ENCODE measurements around the gene ZEB2. TPM values are rescaled to one million over a fixed set of nuclear protein-coding genes. Genes with fewer than 3 reads are reported as not detected.

Gene ZEB2
- total RNA-seq, 1 donor from 2014 or later: 106 TPM

DNA sequence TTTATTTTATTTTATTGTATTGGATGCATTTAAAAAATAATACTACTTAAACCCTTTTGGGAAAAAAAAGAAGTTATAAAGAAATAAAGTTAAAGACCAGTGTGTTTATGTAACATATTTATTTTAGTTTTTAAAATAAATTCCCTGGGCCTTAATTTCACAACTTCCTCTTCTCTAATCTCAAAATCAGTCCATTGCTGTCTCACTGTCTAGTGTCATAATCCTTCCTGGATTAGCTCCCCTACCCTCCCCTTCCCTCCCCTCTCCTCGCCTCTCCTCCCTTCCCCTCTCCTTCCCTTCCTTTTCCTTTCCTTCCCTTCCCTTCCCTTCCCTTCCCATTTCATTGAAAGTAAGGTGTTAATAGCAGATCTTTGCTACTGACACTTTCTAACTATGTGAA is 40.3 kb upstream of the ZEB2 start:
- no peaks in the 10 kb centered on the region for H4K20me1 ChIP-seq (ENCODE audit: low read depth)
- Mint-ChIP-seq H3K4me3 (no peak overlapping the region), H3K9me3 (no peaks in the 10 kb centered on the region), H3K36me3 (no peaks in the 10 kb centered on the region), H3K27me3 (ENCODE audit: insufficient read depth, low read depth) (peaks cover 5% of the 10 kb centered on the region), H3K4me1 (peaks cover 3% of the 10 kb centered on the region), H3K27ac (no peak overlapping the region)
- H3F3A ChIP-seq (ENCODE audit: low read depth): no peaks in the 10 kb centered on the region
- H3K4me1 ChIP-seq: peaks cover 5% of the 10 kb centered on the region
- H3K9ac ChIP-seq: no peak overlapping the region
- no peak overlapping the region for H3K4me3 ChIP-seq
- TF ChIP-seq EZH2 (IDR thresholded peaks at IDR 0.05) (no peak), EZH2phosphoT487 (IDR thresholded peaks at IDR 0.05) (no peak)
- TF ChIP-seq, protein P1, sequence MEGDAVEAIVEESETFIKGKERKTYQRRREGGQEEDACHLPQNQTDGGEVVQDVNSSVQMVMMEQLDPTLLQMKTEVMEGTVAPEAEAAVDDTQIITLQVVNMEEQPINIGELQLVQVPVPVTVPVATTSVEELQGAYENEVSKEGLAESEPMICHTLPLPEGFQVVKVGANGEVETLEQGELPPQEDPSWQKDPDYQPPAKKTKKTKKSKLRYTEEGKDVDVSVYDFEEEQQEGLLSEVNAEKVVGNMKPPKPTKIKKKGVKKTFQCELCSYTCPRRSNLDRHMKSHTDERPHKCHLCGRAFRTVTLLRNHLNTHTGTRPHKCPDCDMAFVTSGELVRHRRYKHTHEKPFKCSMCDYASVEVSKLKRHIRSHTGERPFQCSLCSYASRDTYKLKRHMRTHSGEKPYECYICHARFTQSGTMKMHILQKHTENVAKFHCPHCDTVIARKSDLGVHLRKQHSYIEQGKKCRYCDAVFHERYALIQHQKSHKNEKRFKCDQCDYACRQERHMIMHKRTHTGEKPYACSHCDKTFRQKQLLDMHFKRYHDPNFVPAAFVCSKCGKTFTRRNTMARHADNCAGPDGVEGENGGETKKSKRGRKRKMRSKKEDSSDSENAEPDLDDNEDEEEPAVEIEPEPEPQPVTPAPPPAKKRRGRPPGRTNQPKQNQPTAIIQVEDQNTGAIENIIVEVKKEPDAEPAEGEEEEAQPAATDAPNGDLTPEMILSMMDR (IDR thresholded peaks at IDR 0.05): no peak
- no peaks in the 10 kb centered on the region for H3K79me2 ChIP-seq (ENCODE audit: low read depth)
- H3K27me3 ChIP-seq: no peaks in the 10 kb centered on the region
- no peaks in the 10 kb centered on the region for H3K9me3 ChIP-seq (ENCODE audit: low read depth)
- H2AFZ ChIP-seq (replicated peaks): no peak overlapping the region
- H3K27ac ChIP-seq: no peak overlapping the region
- DNase-seq (ENCODE audit: low spot score): no peak
- H3K36me3 ChIP-seq: no peaks in the 10 kb centered on the region
- H3K4me2 ChIP-seq: no peak overlapping the region

DNA sequence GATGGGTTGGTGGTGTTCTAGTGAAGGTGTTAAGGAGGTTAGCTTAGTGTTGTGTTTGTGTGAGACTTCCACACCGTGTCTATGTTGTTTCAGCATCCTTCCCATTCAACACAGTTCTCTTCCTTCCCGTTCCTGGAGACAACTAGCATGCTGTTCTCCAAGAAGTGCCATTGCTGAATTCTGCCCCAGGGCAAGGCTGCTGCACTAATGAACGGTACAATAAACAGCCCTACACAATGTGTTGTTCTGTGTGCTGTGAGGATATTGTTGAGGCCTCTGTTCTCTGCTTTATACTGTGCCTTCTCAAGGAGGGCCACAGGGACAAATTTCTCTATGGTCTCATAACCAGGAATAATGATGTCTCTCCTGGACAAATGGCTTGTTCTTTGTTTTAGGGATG is 39.8 kb upstream of the ZEB2 start:
- H3K4me2 ChIP-seq: no peak overlapping the region
- H3K9me3 ChIP-seq (ENCODE audit: low read depth): no peaks in the 10 kb centered on the region
- peaks cover 5% of the 10 kb centered on the region for H3K27me3 Mint-ChIP-seq (ENCODE audit: insufficient read depth, low read depth)
- no peaks in the 10 kb centered on the region for H3K36me3 Mint-ChIP-seq
- H4K20me1 ChIP-seq (ENCODE audit: low read depth): no peaks in the 10 kb centered on the region
- no peaks in the 10 kb centered on the region for H3K36me3 ChIP-seq
- no peak overlapping the region for H2AFZ ChIP-seq (replicated peaks)
- no peaks in the 10 kb centered on the region for H3K79me2 ChIP-seq (ENCODE audit: low read depth)
- H3K9ac ChIP-seq: no peak overlapping the region
- H3K27ac Mint-ChIP-seq: no peak overlapping the region
- H3K27ac ChIP-seq: no peak overlapping the region
- DNase-seq (ENCODE audit: low spot score): no peak
- H3K4me1 Mint-ChIP-seq: peaks cover 3% of the 10 kb centered on the region
- no peak for TF ChIP-seq EZH2phosphoT487 (IDR thresholded peaks at IDR 0.05)
- TF ChIP-seq, protein P1 (IDR thresholded peaks at IDR 0.05): no peak
- TF ChIP-seq EZH2 (IDR thresholded peaks at IDR 0.05): no peak
- H3F3A ChIP-seq (ENCODE audit: low read depth): no peaks in the 10 kb centered on the region
- H3K4me3 Mint-ChIP-seq: no peak overlapping the region
- H3K4me1 ChIP-seq: peaks cover 7% of the 10 kb centered on the region
- no peaks in the 10 kb centered on the region for H3K27me3 ChIP-seq
- H3K4me3 ChIP-seq: no peak overlapping the region
- H3K9me3 Mint-ChIP-seq: no peaks in the 10 kb centered on the region

DNA sequence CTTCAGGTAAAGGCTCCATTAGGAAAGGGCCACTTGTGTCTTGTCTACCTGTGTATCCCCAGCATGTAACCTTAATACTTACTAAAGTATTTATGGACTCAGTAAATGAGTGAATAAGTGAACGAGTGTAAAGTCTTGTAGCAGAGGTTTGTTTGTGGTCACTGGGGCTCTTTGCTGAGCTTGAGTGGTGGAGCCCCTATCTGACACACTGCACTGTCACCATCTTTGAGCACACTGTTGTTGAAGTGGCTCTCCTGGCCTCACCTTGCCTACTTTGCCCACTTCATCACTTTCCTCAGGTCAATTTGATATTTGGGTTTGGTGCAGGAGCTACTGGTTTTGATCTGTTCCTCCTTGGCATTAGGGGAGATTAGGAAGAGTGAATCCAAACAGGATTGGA is 39.3 kb upstream of the ZEB2 start:
- Histone ChIP-seq H4K20me1 (ENCODE audit: low read depth) (no peaks in the 10 kb centered on the region), H3K4me2 (no peak overlapping the region), H3K27ac (no peak overlapping the region), H3K27me3 (no peaks in the 10 kb centered on the region), H3K4me3 (no peak overlapping the region), H3K9me3 (ENCODE audit: low read depth) (no peaks in the 10 kb centered on the region), H3K4me1 (peaks cover 7% of the 10 kb centered on the region), H3K36me3 (no peaks in the 10 kb centered on the region), H3F3A (ENCODE audit: low read depth) (no peaks in the 10 kb centered on the region), H2AFZ (replicated peaks) (no peak overlapping the region), H3K9ac (no peak overlapping the region), H3K79me2 (ENCODE audit: low read depth) (no peaks in the 10 kb centered on the region)
- H3K4me3 Mint-ChIP-seq: no peak overlapping the region
- H3K27ac Mint-ChIP-seq: no peak overlapping the region
- TF ChIP-seq, protein P1 (IDR thresholded peaks at IDR 0.05): no peak
- no peak for TF ChIP-seq EZH2 (IDR thresholded peaks at IDR 0.05)
- no peak for TF ChIP-seq EZH2phosphoT487 (IDR thresholded peaks at IDR 0.05)
- no peak for DNase-seq (ENCODE audit: low spot score)
- H3K4me1 Mint-ChIP-seq: peaks cover 3% of the 10 kb centered on the region
- no peaks in the 10 kb centered on the region for H3K36me3 Mint-ChIP-seq
- peaks cover 5% of the 10 kb centered on the region for H3K27me3 Mint-ChIP-seq (ENCODE audit: insufficient read depth, low read depth)
- no peaks in the 10 kb centered on the region for H3K9me3 Mint-ChIP-seq
